Right cardiac atrium (tissue), 5 donors: ENCODE data around the gene ESR2. TPM values are rescaled to one million over a fixed set of nuclear protein-coding genes. Genes with fewer than 3 reads are reported as not detected.

Experiments used
- ATAC-seq, 2 donors: fragments of 200-7000 bp; cut with Tn5 transposase; one replicate each; pipeline versions ENCODE4 v1.8.0 to v1.9.1; 2020; ENCODE audit warnings: moderate library complexity in 2 of 2, mild to moderate bottlenecking in 1 of 2
- DNase-seq, 3 donors: peaks; one replicate each; pipeline ENCODE4 v3.0.0-alpha.2; 2020
- H3K27ac ChIP-seq: one replicate; pipeline ENCODE4 v1.5.1; 2013; ENCODE audit warnings: mild to moderate bottlenecking, low read length, control low read depth, moderate library complexity
- H3K27me3 ChIP-seq: one replicate; pipeline ENCODE4 v1.6.1; 2013; ENCODE audit not compliant: control insufficient read depth, insufficient read depth
- H3K4me1 ChIP-seq: one replicate; pipeline ENCODE4 v1.6.1; 2013; ENCODE audit warnings: low read length; ENCODE audit not compliant: control insufficient read depth, insufficient read depth
- H3K4me3 ChIP-seq: one replicate; pipeline ENCODE4 v1.5.1; 2013; ENCODE audit warnings: low read length, control low read depth
- H3K9me3 ChIP-seq: one replicate; pipeline ENCODE4 v1.6.1; 2013; ENCODE audit warnings: low read length; ENCODE audit not compliant: control insufficient read depth
- WGBS: extraction: QIAGEN DNeasy Blood & Tissue Kit; methylation state at CpG from one replicate; pipeline ENCODE4 v1.1.7; 2013; 5-methylcytosine and 5-hydroxymethylcytosine counted together
- intact Hi-C, 4 donors: fragments of 100-400 bp; cut with DNase I; formaldehyde crosslinking; loops; one replicate each; pipeline versions ENCODE4 v1.11.0 to v1.14.0; 2022 to 2023
- polyA plus RNA-seq: library from polyadenylated mRNA; stranded (reverse); fragments of 200-250 nt; gene quantifications from one replicate; pipeline ENCODE4 v1.2.3, GENCODE V29; 2013
- total RNA-seq, 4 donors: library from RNA; stranded (reverse); fragmentation: NEBNext Ultra II Directional; extraction: Animal tissue kit (Norgen Biotek cat#: 25700); gene quantifications; one replicate each; pipeline ENCODE4 v1.2.1, GENCODE V29; 2021
- donor health status: healthy with polysubstance abuse.
- donor health status: DM: no; HTN: yes; CAD: no.
- donor health status: DM: no; HTN: no; CAD: no.
- donor health status: DM: no; HTN: yes; CAD: no; lungs with severe emphysema.
- donor health status: DM: yes; HTN: yes; CAD: no.

The ESR2 gene
- total and polyA plus RNA-seq, 5 donors: 0.11 to 0.60 (median 0.32) TPM

GRCh38 chr14:64109819-64110554 lies 184.2 kb downstream of the ESR2 start:
- intact Hi-C loops: no loop called here
- Histone ChIP-seq H3K4me1 (no peaks in the 10 kb centered on the region), H3K27me3 (no peaks in the 10 kb centered on the region), H3K9me3 (no peaks in the 10 kb centered on the region), H3K27ac (no peak overlapping the region), H3K4me3 (no peak overlapping the region)
- 91% methylated on average over 1 of the region's 1 CpG for WGBS
- no peak for ATAC-seq
- DNase-seq: no peak

DNA sequence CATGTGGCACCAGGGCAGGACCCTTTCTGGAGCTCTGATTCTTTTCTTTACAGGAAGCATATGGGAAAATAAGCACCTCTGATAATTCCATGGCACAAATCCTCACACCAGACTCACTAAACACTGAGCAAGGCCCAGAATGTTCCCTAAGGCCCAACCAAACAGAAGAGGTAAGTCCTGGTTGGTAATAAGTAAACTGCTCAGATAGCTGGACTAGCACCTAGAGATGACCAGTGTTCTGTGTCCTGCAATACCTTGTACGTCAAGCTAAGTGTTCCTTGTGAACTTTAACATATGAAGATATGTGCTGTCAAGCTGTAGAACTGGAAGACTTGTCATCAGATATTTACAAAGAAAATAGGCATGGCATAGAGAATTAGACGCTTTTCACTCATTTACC lies 186.7 kb downstream of the ESR2 start:
- 95% methylated on average over 2 of the region's 2 CpGs for WGBS
- no peaks in the 10 kb centered on the region for H3K27me3 ChIP-seq
- no peak overlapping the region for H3K27ac ChIP-seq
- H3K4me1 ChIP-seq: no peaks in the 10 kb centered on the region
- no peak for DNase-seq
- ATAC-seq: no peak
- no peak overlapping the region for H3K4me3 ChIP-seq
- no peaks in the 10 kb centered on the region for H3K9me3 ChIP-seq
- intact Hi-C loops: no loop called here

GRCh38 chr14:64098120-64098519 lies 196.1 kb downstream of the ESR2 start:
- no peak for DNase-seq
- Histone ChIP-seq H3K9me3 (no peaks in the 10 kb centered on the region), H3K4me3 (no peak overlapping the region), H3K27ac (no peak overlapping the region), H3K4me1 (no peaks in the 10 kb centered on the region), H3K27me3 (no peaks in the 10 kb centered on the region)
- no peak for ATAC-seq
- intact Hi-C loops: no loop called here
- WGBS: 94% methylated on average over 4 of the region's 4 CpGs

DNA sequence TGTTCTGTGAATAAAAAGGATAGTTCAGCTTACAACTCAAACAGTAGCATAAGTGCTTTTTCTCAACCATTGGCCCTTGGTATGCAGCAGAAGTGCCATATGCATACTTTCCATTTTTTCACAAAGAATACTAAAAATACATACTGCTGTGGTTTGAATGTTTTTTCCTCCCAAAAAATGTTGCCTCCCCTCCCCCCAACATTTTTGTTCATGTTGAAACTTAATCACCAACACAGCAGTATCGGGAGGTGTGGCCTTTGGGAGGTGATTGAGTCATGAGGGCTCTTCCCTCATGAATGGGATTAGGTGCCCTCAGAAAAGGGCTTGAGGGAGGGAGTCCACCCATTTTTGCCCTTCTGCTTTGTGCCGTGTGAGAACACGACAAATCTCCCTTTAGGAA lies 198.6 kb downstream of the ESR2 start:
- no peak for ATAC-seq
- H3K27me3 ChIP-seq: no peaks in the 10 kb centered on the region
- no peak for DNase-seq
- intact Hi-C loops: no loop called here
- no peaks in the 10 kb centered on the region for H3K9me3 ChIP-seq
- no peak overlapping the region for H3K4me3 ChIP-seq
- no peaks in the 10 kb centered on the region for H3K4me1 ChIP-seq
- H3K27ac ChIP-seq: no peak overlapping the region
- WGBS: 98% methylated on average over 3 of the region's 3 CpGs

- Histone ChIP-seq H3K27ac (no peak overlapping the region), H3K27me3 (no peaks in the 10 kb centered on the region), H3K4me3 (no peak overlapping the region), H3K4me1 (no peaks in the 10 kb centered on the region), H3K9me3 (no peaks in the 10 kb centered on the region)
- WGBS: 78% methylated on average over 5 of the region's 5 CpGs
- no peak for DNase-seq
- intact Hi-C loops: no loop called here
- ATAC-seq: no peak
These were observed 201.2 kb downstream of the ESR2 start for GRCh38 chr14:64092940-64093339.

DNA sequence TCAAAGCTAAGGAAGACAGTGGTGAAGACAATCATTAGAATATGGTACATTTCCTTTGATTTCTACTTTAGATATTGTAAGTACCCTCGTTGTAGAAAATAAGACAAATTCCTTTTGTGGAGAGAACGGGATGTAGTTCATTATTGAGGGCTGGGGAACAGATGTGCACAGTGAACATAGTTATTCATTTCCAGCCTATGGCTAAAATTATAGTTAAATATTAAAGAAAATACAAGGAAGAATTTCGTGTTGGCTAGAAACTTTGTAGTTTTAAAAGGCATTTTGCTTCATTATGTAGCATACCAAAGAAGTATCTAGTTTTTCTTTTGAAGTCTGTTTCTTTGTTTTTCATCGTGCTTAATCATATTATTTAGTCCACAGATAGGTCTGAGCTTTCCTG lies 201.8 kb downstream of the ESR2 start:
- H3K27me3 ChIP-seq: no peaks in the 10 kb centered on the region
- H3K27ac ChIP-seq: no peak overlapping the region
- H3K4me1 ChIP-seq: no peaks in the 10 kb centered on the region
- DNase-seq (no peak), ATAC-seq (no peak)
- H3K9me3 ChIP-seq: no peaks in the 10 kb centered on the region
- intact Hi-C loops: no loop called here
- 89% methylated on average over 4 of the region's 4 CpGs for WGBS
- H3K4me3 ChIP-seq: no peak overlapping the region

DNA sequence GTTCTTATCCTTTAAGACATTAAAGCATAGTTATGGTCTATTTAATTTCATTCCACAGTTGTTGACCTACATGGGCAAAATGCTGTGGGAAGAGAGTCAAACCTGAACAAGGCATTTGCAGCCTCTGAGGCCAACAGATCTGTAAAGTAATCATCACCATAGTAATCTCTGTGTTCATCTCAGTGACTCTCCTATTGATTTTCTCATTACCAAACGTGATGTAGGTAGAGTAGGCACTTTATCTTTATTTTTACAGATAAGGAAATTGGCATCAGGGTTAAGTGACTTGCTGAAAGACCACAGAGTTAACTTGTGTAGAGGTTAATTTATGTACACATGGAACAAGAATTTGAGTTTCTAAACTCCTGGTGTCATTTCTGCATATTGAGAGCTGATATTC lies 203.0 kb downstream of the ESR2 start:
- no peaks in the 10 kb centered on the region for H3K4me1 ChIP-seq
- ATAC-seq: no peak
- intact Hi-C loops: no loop called here
- H3K27ac ChIP-seq: no peak overlapping the region
- no peak overlapping the region for H3K4me3 ChIP-seq
- no peak for DNase-seq
- no peaks in the 10 kb centered on the region for H3K9me3 ChIP-seq
- WGBS: 75% methylated on average over 1 of the region's 1 CpG
- no peaks in the 10 kb centered on the region for H3K27me3 ChIP-seq

DNA sequence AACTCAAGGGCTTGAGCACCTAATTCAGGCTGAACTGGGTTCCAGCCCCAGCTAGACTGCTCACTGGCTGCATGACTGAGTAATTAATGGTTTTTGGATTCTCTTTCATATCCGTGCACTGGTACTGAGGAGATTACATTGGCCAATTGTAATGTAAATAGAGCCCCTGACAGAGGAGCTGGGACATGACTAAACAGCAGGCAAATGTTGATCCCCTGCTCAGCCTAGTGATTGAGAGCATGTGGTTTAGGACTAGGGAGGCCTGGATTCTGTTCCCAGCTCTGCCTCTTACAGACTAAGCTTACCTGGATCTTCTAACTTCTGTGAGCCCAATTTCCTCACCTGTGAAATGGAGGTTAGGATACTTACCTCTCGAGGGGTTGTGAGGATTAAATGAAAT lies 204.3 kb downstream of the ESR2 start:
- DNase-seq: no peak
- H3K27me3 ChIP-seq: no peaks in the 10 kb centered on the region
- 75% methylated on average over 2 of the region's 2 CpGs for WGBS
- H3K27ac ChIP-seq: no peak overlapping the region
- H3K9me3 ChIP-seq: no peaks in the 10 kb centered on the region
- intact Hi-C loops: no loop called here
- no peaks in the 10 kb centered on the region for H3K4me1 ChIP-seq
- ATAC-seq: no peak
- H3K4me3 ChIP-seq: no peak overlapping the region

DNA sequence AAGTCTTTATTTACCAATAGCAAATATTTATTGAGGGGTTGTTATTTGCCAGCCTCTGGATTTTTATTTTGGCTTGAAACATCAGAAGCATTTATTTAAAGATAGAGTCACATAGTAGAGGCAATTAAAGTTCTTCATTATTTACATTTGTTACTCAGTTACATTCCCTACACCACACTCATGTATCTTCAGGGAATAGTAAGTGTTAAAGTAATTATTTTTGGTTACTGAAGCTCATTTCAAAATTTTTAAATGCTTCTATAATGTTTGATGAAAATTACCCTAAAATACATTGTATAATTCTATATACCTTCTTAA lies 205.6 kb downstream of the ESR2 start:
- no peak for ATAC-seq
- no peaks in the 10 kb centered on the region for H3K9me3 ChIP-seq
- intact Hi-C loops: no loop called here
- DNase-seq: no peak
- no peak overlapping the region for H3K27ac ChIP-seq
- H3K27me3 ChIP-seq: no peaks in the 10 kb centered on the region
- H3K4me1 ChIP-seq: no peaks in the 10 kb centered on the region
- H3K4me3 ChIP-seq: no peak overlapping the region

DNA sequence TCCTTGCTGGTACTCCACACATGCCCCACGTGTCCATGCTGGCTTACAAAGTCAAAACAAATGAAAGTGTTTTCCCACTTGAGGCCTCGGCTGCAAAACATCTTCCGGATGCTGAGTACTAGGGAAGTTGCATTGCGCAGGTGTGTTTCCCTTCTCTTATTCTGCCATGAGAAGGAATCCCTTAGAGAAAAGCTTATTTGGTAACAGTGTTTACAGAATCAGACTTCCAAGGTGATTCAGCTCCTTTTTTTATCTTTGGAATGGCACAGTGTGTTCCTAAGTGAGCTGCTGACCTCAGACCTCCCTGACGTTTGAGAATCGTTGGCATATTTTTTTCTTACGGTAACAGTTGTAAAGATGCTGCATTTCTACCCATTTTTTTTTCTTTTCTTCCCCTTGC lies 211.3 kb downstream of the ESR2 start:
- no peak for DNase-seq
- H3K9me3 ChIP-seq: no peaks in the 10 kb centered on the region
- no peak for ATAC-seq
- intact Hi-C loops: no loop called here
- no peak overlapping the region for H3K4me3 ChIP-seq
- H3K4me1 ChIP-seq: peaks cover 4% of the 10 kb centered on the region
- no peaks in the 10 kb centered on the region for H3K27me3 ChIP-seq
- no peak overlapping the region for H3K27ac ChIP-seq
- WGBS: 68% methylated on average over 7 of the region's 7 CpGs

DNA sequence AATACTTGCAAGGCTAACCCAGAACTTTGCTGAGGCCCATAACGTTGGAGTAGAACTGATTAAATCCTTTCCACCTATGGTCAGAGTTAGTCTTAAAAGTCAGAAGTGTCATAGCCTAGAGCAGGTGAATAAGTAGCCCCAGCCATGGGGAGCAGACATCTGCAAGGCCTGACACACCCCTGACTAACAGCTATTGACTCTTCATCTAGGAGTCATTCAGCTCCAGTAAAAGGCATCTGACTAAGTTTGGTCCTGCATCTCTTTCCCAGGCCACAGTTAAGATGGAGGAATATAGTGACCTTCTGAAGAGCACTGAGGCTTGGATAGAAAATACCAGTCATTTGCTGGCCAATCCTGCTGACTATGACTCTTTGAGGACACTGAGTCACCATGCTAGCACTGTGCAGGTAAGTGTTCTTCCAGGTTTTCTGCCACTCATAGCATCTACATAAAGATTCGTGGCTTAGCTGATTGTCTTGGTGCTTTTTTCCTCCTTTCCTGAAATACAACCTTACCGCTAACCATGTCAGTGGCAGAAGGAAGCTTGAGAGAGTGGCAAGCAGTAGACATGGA lies 212.9 kb downstream of the ESR2 start:
- 96% methylated on average over 3 of the region's 3 CpGs for WGBS
- intact Hi-C loops: no loop called here
- Histone ChIP-seq H3K27ac (no peak overlapping the region), H3K4me1 (peaks cover 4% of the 10 kb centered on the region), H3K27me3 (no peaks in the 10 kb centered on the region), H3K9me3 (no peaks in the 10 kb centered on the region), H3K4me3 (no peak overlapping the region)
- no peak for ATAC-seq
- DNase-seq: no peak

DNA sequence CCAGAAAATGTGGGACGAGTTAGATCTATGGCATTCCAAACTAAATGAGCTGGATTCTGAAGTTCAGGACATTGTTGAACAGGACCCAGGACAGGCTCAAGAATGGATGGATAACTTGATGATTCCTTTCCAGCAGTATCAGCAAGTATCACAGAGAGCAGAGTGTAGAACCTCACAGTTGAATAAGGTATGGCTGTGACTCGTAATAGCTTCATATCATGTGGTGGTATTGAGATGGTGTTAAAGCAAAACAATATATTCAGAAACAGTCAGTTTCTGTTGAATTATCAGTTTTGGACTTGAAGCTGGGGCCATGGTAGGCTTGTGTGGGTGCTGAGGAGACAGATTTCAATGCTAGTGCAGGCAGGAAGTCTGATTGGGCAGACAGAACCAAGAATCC lies 213.7 kb downstream of the ESR2 start:
- intact Hi-C loops: no loop called here

More for the DNA sequence above, 213.7 kb downstream of the ESR2 start:
- DNase-seq (no peak), ATAC-seq (no peak)
- WGBS: 95% methylated on average over 2 of the region's 2 CpGs
- Histone ChIP-seq H3K27me3 (no peaks in the 10 kb centered on the region), H3K27ac (no peak overlapping the region), H3K4me3 (no peak overlapping the region), H3K9me3 (no peaks in the 10 kb centered on the region), H3K4me1 (peaks cover 4% of the 10 kb centered on the region)
